ENCODE measurements around the gene DDX47.
"Not testable (repeated sequence)": the region's sequence is repeated elsewhere in the genome, so short reads cannot be mapped to it uniquely, and the experiment has no call there.

Gene DDX47

DNA sequence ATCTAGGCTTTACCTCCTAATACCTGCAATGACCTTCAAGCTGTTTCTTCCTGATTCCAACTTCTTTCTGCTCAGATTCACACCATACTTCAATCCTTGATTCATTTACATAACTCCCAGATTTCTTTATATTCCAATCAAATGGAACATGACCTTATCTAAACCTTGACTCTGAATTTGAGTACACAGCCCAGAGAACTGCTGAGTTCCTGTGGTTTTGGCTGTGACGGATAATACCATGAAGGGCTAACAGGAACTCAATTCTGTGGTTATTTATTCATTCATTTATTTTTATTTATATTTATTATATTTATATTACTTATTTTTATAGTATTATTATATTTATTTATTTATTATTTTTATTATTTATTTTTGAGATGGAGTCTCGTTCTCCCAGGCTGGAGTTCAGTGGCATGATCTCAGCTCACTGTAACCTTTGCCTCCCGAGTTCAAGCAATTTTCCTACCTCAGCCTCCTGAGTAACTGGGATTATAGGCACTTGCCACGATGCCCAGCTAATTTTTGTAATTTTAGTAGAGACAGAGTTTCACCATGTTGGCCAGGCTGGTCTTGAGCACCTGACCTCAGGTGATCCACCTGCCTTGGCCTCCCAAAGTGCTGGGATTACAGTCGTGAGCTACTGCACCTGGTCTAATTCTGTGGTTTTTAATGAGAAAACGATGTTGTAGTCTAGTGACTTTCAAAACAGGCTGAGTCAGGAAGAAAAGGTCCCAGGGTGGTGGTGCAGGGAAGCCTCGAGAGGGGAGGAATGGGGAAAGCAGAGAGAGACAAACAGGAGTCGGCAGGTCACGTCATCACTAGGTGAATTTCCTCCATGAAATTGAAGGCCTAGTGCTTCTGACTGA lies 16.0 kb upstream of the DDX47 start:
- no peak overlapping the region for H3K27ac ChIP-seq

GRCh38 chr12:12797794-12798152 lies 15.4 kb upstream of the DDX47 start:
- TF ChIP-seq ZFX (IDR thresholded peaks at IDR 0.05; ENCODE audit: borderline replicate concordance), result no peak
- TF ChIP-seq CTCF (IDR thresholded peaks at IDR 0.05), result no peak
- H3K27ac ChIP-seq, result no peak overlapping the region

More for the DNA sequence above, 16.0 kb upstream of the DDX47 start:
- no peak for TF ChIP-seq ZFX (IDR thresholded peaks at IDR 0.05; ENCODE audit: borderline replicate concordance)
- no peak for TF ChIP-seq CTCF (IDR thresholded peaks at IDR 0.05)

DNA sequence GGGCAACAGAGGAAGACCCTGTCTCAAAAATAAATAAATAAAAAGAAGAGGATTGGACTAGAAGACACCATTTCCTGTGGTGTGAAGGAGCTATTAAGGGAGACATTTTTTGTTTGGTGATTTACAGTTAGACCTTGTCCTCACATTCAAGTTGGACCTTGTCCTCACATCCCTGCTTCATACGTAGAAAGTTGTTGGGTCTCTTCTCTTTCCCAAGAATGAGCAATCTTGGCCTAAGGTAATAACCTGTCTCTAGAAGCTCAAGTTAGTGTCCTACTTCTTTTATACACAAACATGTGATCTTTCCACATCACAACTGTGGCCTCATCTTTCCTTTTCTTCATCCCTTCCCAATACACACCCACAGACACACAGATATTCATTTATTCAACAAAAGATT lies 14.7 kb upstream of the DDX47 start:
- H3K27ac ChIP-seq, result no peak overlapping the region
- no peak for TF ChIP-seq CTCF (IDR thresholded peaks at IDR 0.05)
- TF ChIP-seq ZFX (IDR thresholded peaks at IDR 0.05; ENCODE audit: borderline replicate concordance), result no peak

DNA sequence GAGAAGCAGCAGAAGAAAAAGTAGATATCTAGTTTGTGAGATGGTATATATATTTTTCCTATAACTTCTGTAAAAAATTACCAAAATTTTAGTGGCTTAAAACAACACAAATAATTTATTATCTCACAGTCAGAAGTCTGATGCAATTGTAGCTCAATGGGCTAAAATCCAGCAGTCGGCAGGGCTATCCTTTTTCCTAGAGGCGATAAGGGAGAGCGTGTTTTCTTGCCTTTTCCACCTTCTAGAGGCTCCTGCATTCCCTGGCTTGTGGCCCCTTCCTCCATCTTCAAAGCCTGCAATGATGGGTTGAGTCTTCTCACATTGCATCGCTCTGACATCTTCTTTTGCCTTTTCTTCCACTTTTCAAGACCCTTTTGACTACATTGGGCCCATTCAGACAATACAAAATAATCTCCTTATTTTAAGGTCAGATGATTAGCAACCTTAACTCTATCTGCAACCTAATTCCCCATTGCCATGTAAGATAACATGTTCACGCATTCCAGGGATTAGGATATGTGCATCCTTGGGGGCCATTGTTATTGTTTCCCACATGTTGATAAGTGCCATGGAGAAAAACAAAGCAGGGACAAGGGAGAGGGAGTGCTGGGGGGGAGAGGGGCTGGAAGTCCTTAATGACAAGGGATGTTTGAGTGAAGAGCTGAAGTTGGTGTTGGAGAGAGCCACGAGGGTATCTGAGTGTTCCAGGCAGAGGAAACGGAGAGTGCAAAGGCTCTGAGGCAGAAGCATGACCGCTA lies 13.8 kb upstream of the DDX47 start:
- H3K27ac ChIP-seq, result no peak overlapping the region
- TF ChIP-seq CTCF (IDR thresholded peaks at IDR 0.05) (no peak), ZFX (IDR thresholded peaks at IDR 0.05; ENCODE audit: borderline replicate concordance) (no peak)

DNA sequence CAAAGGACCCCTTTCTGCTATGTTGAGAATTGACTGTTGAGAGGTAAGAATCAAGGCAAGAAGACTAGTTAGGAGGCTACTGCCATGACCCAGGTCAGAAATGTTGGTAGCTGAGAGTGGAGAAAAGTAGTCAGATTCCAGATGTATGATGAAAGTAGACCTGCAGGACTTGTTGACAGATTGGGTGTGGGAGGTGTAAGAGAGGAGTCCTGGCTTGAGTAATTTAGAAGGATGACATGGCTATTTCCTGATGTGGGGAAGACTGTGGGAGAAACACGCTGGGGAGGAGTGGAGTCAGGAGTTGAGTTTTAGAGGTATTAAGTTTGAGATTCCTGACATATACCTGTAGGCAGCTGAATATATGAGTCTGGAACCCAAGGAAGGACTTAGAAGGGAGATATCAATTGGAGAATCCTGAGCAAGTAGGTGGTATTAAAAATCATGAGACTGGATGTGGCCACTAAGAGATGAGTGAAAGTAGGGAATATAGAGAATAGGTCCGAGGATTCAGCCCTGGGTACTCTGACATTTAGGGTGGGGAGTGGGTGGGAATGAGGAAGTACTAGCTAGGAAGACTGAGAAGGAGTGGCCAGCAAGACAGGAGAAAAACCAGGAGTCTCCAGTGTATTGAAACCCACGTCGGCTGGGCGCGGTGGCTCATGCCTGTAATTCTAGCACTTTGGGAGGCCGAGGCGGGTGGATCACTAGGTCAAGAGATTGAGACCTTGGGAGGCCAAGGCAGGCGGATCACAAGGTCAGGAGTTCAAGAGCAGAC lies 12.6 kb upstream of the DDX47 start:
- H3K27ac ChIP-seq, result no peak overlapping the region
- TF ChIP-seq ZFX (IDR thresholded peaks at IDR 0.05; ENCODE audit: borderline replicate concordance) (no peak), CTCF (IDR thresholded peaks at IDR 0.05) (no peak)

GRCh38 chr12:12801656-12802055 lies 11.5 kb upstream of the DDX47 start:
- not testable (repeated sequence) for H3K27ac ChIP-seq

- TF ChIP-seq CTCF (IDR thresholded peaks at IDR 0.05) (no peak), ZFX (IDR thresholded peaks at IDR 0.05; ENCODE audit: borderline replicate concordance) (no peak)
- H3K27ac ChIP-seq, result peak overlapping the region; percentile 19; the same call in 1 of the 2 replicates
Observed at GRCh38 chr12:12803186-12803585, 10.0 kb upstream of the DDX47 start.

Measured in 22Rv1 (cell line).